ENCODE measurements around the gene MUC12.
"Not testable (repeated sequence)": the region's sequence is repeated elsewhere in the genome, so short reads cannot be mapped to it uniquely, and the experiment has no call there.

The MUC12 gene

DNA sequence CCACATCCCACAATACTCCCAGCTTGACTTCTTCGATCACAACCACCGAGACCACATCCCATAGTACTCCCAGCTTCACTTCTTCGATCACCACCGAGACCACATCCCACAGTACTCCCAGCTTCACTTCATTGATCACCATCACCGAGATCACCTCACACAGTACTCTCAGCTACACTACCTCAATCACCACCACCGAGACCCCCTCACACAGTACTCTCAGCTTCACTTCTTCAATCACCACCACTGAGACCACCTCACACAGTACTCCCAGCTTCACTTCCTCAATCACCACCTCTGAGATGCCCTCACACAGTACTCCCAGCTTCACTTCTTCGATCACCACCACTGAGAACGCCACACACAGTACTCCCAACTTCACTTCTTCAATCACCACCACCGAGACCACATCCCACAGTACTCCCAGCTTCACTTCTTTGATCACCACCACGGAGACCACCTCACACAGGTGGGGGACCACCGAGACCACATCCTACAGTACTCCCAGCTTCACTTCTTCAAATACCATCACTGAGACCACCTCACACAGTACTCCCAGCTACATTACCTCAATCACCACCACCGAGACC, 11.4 kb upstream of the MUC12 start:
- no peak for DNase-seq (ENCODE audit: low read depth)

DNA sequence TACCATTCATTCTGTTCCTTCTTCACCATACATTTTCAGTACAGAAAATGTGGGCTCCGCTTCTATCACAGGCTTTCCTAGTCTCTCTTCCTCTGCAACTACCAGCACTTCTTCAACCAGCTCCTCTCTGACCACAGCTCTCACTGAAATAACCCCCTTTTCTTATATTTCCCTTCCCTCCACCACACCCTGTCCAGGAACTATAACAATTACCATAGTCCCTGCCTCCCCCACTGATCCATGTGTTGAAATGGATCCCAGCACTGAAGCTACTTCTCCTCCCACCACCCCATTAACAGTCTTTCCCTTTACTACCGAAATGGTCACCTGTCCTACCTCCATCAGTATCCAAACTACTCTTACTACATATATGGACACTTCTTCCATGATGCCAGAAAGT, 9.5 kb upstream of the MUC12 start:
- DNase-seq (ENCODE audit: low read depth), result no peak

DNA sequence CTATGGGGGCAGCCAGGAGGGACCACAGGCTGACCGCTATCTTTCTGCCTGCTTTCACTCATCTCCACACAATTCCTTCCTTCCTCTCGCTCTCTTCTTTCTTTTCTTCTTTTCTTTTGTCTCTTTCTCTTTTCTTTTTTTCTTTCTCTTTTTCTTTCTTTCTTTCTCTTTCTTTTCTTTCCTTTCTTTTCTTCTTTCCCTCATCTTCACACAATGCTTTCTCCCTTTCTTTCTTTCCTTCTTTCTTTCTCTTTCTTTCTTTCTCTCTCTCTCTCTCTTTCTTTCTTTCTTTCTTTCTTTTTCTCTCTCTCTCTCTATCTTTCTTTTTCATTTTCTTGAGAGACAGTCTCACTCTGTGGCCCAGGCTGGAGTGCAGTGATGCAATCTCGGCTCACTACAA, 6.8 kb upstream of the MUC12 start:
- no peak for DNase-seq (ENCODE audit: low read depth)

GRCh38 chr7:100963386-100963785, 6.0 kb upstream of the MUC12 start:
- no peak for DNase-seq (ENCODE audit: low read depth)

DNA sequence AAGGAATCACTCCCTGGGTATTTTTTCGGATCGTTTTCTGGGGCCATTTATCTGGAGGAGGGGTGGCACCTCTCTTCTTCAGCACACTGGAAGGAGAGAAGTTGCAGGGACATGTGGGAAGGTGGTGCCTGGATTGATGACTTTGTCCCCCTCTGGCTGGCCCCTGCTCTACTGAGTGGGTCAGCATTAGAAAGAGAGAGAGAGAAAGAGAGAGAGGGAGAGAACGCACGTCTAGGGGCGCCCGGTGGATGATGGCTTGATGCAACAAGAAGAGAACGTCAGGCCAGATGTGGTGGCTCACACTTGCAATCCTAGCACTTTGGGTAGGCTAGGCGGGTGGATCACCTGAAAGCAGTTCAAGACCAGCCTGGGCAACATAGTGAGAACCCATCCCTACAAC, 5.5 kb upstream of the MUC12 start:
- DNase-seq (ENCODE audit: low read depth), result no peak

GRCh38 chr7:100964630-100965029, 4.7 kb upstream of the MUC12 start:
- DNase-seq (ENCODE audit: low read depth), result no peak

GRCh38 chr7:100965045-100965722, 4.2 kb upstream of the MUC12 start:
- no peak for DNase-seq (ENCODE audit: low read depth)

GRCh38 chr7:100965723-100966541, 3.4 kb upstream of the MUC12 start:
- no peak for DNase-seq (ENCODE audit: low read depth)

GRCh38 chr7:100966542-100967291, 2.6 kb upstream of the MUC12 start:
- no peak for DNase-seq (ENCODE audit: low read depth)

GRCh38 chr7:100967292-100967863, 2.0 kb upstream of the MUC12 start:
- DNase-seq (ENCODE audit: low read depth), result no peak

DNA sequence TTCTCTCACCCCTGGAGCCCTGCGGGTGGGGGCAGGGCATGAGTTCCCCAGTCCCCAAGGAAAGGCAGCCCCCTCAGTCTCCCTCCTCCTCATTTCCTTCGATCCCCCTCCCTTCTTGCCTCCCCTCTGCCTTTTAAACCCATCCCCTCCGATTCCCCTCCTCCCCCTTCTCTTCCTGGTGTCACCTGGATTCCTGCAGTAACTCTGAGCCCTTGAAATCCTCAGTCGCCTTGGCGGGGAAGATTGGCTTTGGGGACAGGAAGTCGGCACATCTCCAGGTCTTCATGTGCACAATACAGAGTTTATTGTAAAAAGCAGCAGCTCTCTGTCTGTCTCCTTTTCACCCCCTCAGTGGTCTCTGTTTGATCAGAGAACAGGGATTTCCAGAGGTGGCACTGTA, 1.3 kb upstream of the MUC12 start:
- no peak for DNase-seq (ENCODE audit: low read depth)

GRCh38 chr7:100968650-100969049, 715 bp upstream of the MUC12 start:
- no peak for DNase-seq (ENCODE audit: low read depth)

DNA sequence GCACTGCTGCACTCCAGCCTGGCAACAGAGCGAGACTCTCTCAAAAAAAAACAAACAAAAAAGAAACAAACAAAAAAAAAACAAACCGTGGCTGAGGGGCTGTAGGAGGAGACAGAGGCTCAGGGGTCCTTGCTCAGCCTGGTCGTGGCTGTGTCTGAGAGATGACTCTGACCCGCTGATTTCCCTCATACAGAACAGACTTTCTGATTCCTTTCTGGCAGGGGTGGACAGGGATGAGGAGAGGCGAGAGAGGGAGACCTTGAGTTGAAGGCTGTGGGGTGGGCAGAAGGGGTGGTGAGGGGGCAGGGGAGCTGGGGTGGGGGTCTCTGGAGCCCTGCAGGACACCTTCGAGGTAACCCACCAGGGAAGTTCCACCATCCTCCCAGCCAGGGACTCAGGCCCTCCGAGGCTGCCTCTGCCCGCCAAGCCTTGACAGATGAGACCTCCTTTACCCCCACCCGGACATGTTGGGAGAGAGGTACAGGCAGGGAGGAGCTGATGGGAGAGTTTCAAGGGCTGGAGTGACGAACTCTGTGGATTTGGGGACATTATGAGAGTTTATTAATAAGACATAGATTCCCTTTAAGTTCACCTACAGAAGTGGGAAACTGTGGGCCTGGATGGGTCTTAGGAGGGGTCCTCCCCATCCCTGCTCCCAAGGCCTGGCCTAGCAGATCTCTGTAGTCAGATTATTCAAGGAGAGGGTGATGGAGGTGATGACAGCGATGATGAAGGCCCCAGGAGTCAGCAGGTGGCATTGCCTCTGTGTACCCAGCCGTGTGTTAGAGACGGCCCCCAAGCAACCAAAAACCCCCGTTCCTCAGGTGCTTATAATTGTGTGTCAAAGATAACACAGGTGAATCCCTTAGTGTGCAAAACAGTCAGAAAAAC, 2.0 kb downstream of the MUC12 start:
- no peak for DNase-seq (ENCODE audit: low read depth)

DNA sequence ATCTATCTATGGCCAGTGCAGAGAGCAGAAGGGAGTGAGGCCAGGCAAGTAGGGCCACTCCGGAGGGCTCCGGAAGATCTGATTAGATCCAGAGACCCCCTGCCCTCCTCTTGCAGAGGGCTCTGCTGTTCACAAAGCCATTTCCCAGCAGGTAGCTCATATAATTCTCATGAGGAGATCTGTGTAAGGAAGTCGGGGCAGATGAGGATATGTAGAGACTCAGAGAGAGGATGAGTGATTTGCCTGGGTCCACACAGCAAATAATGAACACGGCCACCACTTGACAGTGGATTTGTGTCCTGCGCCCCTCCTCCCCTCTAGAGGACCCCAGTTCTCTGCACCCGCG, 2.6 kb downstream of the MUC12 start:
- no peak for DNase-seq (ENCODE audit: low read depth)

DNA sequence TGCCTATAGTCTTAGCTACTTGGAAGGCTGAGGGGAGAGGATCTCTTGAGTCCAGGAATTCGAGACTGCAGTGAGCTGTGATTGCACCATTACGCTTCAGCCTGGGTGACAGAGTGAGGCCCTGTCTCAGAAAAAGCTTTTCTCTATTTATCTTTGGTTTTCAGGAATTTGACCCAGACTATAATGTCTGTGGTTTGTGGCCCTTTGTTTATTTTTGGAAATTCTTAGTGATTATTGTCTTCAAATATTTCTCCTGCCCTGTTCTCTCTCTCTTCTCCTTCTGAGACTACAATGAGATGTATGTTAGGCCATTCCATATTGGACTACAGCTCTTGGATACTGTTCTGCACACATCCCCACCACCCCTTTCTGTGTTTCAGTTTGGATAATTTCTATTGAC, 4.7 kb downstream of the MUC12 start:
- DNase-seq (ENCODE audit: low read depth), result no peak

DNA sequence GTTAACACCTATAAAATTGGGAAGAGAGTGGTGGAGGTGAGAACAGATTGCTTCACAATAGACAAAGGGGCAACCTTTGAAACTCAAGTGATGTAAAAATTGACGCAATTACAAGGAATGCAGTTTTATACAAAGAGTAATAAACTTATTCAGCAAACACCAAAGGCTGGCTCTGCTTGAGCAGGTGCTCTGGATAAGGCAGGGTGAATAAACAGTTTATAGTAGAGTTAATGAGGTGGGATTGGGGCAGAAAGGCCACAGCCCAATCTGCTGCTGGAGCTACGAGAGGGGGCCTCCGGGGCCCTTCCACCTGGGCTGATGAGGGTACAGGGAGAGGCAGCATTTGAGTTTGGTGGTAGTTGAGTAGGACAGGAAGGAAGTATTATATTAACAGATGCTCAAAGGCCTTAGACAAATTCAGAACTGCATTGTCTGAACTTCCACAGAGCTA, 6.0 kb downstream of the MUC12 start:
- DNase-seq (ENCODE audit: low read depth), result no peak

GRCh38 chr7:100978300-100978699, 8.9 kb downstream of the MUC12 start:
- DNase-seq (ENCODE audit: low read depth), result no peak

- no peak for DNase-seq (ENCODE audit: low read depth)
Observed at GRCh38 chr7:100983451-100984187, 14.3 kb downstream of the MUC12 start.

- DNase-seq (ENCODE audit: low read depth), result not testable (repeated sequence)
Observed at GRCh38 chr7:100984241-100984918, 15.0 kb downstream of the MUC12 start.
